Measurements from ENCODE around the gene PCDHB10. TPM values are rescaled to one million over a fixed set of nuclear protein-coding genes. Genes with fewer than 3 reads are reported as not detected.
"Not testable (repeated sequence)": the region's sequence is repeated elsewhere in the genome, so short reads cannot be mapped to it uniquely, and the experiment has no call there.

The PCDHB10 gene
- total and polyA plus RNA-seq, 10 of the 15 experiments (the other 5 are each of a cell fraction or from before 2014, with no cell fraction given): 0.01 to 0.06 TPM; not detected in 8

DNA sequence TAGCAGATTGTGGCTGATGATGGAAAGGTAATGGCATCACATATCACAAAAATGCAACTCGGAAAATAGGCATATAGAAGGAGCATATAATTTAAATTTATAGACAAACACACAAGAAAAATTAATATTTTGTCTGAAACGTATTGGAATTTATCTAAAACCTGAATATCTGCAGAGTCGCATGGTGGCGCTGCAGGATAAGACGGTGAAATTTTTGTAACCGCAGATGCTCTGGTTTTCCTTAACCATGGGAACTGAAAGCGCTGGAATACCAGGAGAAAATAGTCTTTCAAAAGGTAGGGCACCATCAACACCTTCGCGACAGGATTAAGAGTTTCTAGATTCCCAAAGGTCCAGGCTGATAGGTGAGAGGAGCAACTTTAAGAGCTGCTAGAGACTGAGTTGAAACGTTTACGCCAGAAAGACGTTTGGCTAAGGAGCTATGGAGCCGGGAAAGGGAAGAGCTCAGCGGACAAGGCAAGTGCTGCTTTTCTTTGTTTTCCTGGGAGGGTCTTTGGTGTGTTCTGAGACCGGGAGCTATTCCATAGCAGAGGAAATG, 42.0 kb downstream of the PCDHB10 start:
- FAIRE-seq: no peak
- Histone ChIP-seq H3K9me3 (replicated peaks; ENCODE audit: control insufficient read depth, insufficient read depth, low read length) (peaks cover 2% of the 10 kb centered on the region; the same call in 1 of the 3 replicates), H4K20me1 (ENCODE audit: control insufficient read depth, insufficient read depth) (no peaks in the 10 kb centered on the region), H3K36me3 (ENCODE audit: control insufficient read depth in 2 of 2, insufficient read depth in 2 of 2, low read length in 1 of 2) (no peaks in the 10 kb centered on the region), H3K9ac (ENCODE audit: control insufficient read depth, insufficient read depth, low read length) (no peak overlapping the region), H3K27ac (ENCODE audit: control insufficient read depth, insufficient read depth) (no peak overlapping the region), H3K79me2 (ENCODE audit: control insufficient read depth, insufficient read depth, low read length) (no peaks in the 10 kb centered on the region), H3K4me1 (ENCODE audit: control insufficient read depth, insufficient read depth, low read length) (no peaks in the 10 kb centered on the region), H3K4me2 (ENCODE audit: control insufficient read depth, insufficient read depth) (no peak overlapping the region), H3K4me3 (no peak overlapping the region), H2AFZ (ENCODE audit: control insufficient read depth, low read depth, low read length) (no peak overlapping the region), H3K27me3 (replicated peaks in 1 of 2; ENCODE audit: control insufficient read depth in 2 of 2, insufficient read depth in 2 of 2, low read length in 1 of 2) (no peaks in the 10 kb centered on the region)
- intact Hi-C loops (cut with micrococcal nuclease; ENCODE audit: unreplicated experiment): no loop called here
- BruUV-seq (replicated peaks): no TSS peak
- ChIA-PET CTCF (interaction anchor here (0.9 to 1.1 kb wide), 2 partner anchors 11 to 330 kb away, joined by 3 to 4 read pairs; partner anchors contain the start of gene PCDHB14), SMC1A (ENCODE audit: uncharacterized antibody, unreplicated experiment) (no interaction called here), POLR2A (no interaction called here), RAD21 (ENCODE audit: unreplicated experiment) (no interaction called here)
- no peak for DNase-seq (ENCODE audit: low read depth, low spot score)
- in situ Hi-C loops (cut with MboI): no loop called here
- peak; percentile 38; the same call in 1 of the 2 replicates for TF ChIP-seq RAD21 (IDR thresholded peaks at IDR 0.05; ENCODE audit: insufficient read depth, low read depth, low read length)
- TF ChIP-seq, protein P1, sequence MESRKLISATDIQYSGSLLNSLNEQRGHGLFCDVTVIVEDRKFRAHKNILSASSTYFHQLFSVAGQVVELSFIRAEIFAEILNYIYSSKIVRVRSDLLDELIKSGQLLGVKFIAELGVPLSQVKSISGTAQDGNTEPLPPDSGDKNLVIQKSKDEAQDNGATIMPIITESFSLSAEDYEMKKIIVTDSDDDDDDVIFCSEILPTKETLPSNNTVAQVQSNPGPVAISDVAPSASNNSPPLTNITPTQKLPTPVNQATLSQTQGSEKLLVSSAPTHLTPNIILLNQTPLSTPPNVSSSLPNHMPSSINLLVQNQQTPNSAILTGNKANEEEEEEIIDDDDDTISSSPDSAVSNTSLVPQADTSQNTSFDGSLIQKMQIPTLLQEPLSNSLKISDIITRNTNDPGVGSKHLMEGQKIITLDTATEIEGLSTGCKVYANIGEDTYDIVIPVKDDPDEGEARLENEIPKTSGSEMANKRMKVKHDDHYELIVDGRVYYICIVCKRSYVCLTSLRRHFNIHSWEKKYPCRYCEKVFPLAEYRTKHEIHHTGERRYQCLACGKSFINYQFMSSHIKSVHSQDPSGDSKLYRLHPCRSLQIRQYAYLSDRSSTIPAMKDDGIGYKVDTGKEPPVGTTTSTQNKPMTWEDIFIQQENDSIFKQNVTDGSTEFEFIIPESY (IDR thresholded peaks at IDR 0.05): no peak
- TF ChIP-seq, protein P2, sequence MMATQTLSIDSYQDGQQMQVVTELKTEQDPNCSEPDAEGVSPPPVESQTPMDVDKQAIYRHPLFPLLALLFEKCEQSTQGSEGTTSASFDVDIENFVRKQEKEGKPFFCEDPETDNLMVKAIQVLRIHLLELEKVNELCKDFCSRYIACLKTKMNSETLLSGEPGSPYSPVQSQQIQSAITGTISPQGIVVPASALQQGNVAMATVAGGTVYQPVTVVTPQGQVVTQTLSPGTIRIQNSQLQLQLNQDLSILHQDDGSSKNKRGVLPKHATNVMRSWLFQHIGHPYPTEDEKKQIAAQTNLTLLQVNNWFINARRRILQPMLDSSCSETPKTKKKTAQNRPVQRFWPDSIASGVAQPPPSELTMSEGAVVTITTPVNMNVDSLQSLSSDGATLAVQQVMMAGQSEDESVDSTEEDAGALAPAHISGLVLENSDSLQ (IDR thresholded peaks at IDR 0.05): no peak
- peak; percentile 33; the same call in 1 of the 2 replicates for TF ChIP-seq RUNX3 (IDR thresholded peaks at IDR 0.05; ENCODE audit: low read length)
- ATAC-seq: no peak
- 29% methylated on average over 15 of the region's 15 CpGs for WGBS (ENCODE audit: insufficient coverage, insufficient replicate concordance, low lambda C conversion rate, missing lambda C conversion rate)

DNA sequence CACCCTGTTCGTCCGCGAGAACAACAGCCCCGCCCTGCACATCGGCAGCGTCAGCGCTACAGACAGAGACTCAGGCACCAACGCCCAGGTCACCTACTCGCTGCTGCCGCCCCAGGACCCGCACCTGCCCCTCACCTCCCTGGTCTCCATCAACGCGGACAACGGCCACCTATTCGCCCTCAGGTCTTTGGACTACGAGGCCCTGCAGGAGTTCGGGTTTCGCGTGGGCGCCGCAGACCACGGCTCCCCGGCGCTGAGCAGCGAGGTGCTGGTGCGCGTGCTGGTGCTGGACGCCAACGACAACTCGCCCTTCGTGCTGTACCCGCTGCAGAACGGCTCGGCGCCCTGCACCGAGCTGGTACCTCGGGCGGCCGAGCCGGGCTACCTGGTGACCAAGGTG, 43.8 kb downstream of the PCDHB10 start:
- ATAC-seq; intact Hi-C loops (cut with micrococcal nuclease; ENCODE audit: unreplicated experiment); DNase-seq (ENCODE audit: low read depth, low spot score); POLR2A ChIA-PET; H3K4me3 ChIP-seq; SMC1A ChIA-PET (ENCODE audit: uncharacterized antibody, unreplicated experiment); RAD21 ChIA-PET (ENCODE audit: unreplicated experiment); CTCF ChIA-PET; H3K9ac ChIP-seq (ENCODE audit: control insufficient read depth, insufficient read depth, low read length); H3K4me2 ChIP-seq (ENCODE audit: control insufficient read depth, insufficient read depth); H3K9me3 ChIP-seq (replicated peaks; ENCODE audit: control insufficient read depth, insufficient read depth, low read length); H3K4me1 ChIP-seq (ENCODE audit: control insufficient read depth, insufficient read depth, low read length); BruUV-seq (replicated peaks); H2AFZ ChIP-seq (ENCODE audit: control insufficient read depth, low read depth, low read length); H3K27ac ChIP-seq (ENCODE audit: control insufficient read depth, insufficient read depth); H3K27me3 ChIP-seq (replicated peaks in 1 of 2; ENCODE audit: control insufficient read depth in 2 of 2, insufficient read depth in 2 of 2, low read length in 1 of 2); H3K79me2 ChIP-seq (ENCODE audit: control insufficient read depth, insufficient read depth, low read length); FAIRE-seq; in situ Hi-C loops (cut with MboI); H3K36me3 ChIP-seq (ENCODE audit: control insufficient read depth in 2 of 2, insufficient read depth in 2 of 2, low read length in 1 of 2); H4K20me1 ChIP-seq (ENCODE audit: control insufficient read depth, insufficient read depth): not testable (repeated sequence)
- 89% methylated on average over 30 of the region's 40 CpGs for WGBS (ENCODE audit: insufficient coverage, insufficient replicate concordance, low lambda C conversion rate, missing lambda C conversion rate)
